Activated CD4-positive, alpha-beta T cell treated with anti-CD3 and anti-CD28 coated beads, Interleukin-10, Interleukin-2, amounts not matched to agents 100 ng/mL and 50 ng/mL, durations not matched to agents 16 hours and 8 hours (primary cell): ENCODE measurements around the gene KCTD18.

ENCODE experiments used
- DNase-seq: peaks from one replicate; pipeline ENCODE4 v3.0.0-alpha.2; 2020

Gene KCTD18

DNA sequence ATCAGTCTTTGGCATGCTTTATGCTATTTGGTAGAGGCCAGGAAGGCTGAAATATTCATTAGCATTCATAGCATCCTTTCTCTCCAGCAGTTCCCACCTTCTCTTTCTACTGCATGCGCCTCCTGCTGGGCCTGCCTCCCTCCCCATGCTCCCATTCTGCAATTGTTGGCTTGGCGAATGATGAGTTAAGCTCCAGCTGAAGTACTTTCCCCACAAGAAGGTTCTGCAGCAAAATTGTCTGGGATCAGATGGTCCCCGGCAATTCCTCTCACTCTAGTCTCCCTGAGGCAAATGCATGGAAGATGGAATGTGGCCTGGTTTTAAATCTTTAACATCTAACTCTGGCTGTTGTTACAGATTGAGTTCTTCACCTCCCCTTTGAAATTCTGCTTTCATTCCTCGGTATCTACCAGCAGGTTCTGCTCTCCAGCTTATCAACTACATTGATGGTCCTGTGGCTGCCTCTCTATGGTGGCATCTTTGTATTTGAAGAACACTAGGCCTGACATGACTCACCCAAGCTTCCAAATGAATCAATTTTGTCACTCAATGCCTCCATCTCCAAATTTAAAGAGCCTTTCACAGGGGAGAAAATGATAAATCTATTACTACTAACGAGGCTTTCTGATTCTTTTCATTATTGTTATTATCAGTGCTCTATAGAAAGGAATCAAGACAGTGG is 55.9 kb downstream of the KCTD18 start:
- DNase-seq = peak; percentile 79

DNA sequence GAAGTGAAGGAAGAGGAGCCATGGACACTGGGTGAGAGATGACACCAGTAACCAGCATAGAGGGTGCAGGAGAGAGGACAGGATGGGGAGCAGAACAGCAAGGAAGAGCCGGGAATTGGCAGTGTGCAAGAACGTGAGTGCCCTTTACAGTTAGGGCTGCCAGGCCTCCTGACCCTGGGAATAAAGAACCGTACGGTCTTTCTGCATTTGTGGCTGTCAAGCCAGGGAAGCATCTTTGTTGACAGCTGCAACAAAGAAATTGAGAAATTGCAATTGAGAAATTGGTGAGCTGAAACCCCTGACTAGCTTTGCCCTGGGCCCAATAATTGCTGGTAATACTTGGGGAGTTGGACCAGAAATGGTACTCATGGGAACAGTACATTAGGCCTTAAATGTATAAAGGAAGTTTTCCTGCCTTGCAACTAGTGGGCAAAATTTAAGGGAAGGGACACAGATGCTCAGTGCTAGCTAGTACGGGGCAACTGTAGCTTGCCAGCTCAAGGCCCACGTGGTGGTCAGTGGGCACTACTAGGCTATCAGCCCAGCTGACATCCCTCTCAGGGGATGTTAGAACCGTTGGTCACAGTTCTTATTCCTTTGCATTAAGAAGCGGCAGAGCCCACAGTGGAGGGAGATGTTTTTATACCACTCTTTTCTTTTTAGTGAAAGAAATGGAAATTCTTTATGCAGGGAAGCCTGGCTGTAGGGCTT is 56.6 kb downstream of the KCTD18 start:
- no peak for DNase-seq

DNA sequence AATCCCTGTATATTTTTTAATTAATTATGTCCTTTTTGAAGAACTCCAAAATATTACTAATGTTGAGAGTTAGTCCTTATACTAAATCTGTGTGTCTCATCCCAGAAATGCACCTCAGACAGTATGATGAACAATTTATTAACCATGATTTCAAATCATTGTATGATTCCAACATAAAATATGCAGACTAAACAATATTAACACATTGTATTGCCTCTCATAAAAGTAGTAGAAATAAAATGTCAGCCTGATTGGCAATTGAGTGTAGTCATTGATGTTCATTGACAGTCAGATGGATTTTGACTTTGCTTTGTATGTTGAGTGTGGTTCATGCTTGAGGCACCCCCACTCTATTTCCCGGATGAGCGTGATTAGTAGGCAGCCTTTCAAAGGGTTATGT is 57.5 kb downstream of the KCTD18 start:
- DNase-seq = no peak

DNA sequence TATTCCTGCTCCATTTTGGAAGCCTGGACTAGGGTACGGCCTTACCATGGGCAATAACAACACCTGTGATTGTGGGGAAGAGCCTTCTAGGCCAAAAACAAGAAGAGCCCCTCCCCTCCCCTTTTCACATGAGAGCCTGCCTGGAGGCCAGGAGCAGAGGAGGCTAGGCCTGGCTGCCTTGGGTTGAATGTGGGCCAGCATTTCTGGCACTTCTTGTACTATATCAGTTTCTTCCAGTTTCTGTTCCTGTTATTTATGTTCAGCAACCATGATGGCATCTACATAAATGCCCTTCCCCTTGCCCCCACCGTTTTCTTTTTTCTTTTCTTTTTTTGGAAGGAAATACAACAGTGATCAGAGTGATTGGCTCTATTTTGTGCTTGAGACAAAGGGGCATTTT is 58.4 kb downstream of the KCTD18 start:
- DNase-seq = no peak

DNA sequence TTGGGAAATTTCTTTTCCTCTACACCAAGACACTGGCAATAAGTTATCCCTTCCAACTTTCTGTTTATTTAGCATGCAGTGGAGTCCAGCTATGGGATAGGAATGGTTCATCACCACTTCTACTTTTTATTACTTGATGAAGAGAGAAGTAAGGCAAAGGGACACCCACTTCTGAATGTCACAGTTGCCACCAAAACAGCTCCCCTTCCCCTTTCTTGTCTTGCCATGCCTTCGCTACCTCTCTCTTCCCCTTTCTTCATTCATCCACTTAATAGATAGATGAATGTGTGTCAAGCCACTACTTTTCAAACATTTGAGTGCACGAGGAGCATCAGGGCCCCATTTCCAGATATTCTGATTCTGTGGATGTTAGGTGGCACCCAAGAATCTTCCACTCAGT is 59.6 kb downstream of the KCTD18 start:
- no peak for DNase-seq

DNA sequence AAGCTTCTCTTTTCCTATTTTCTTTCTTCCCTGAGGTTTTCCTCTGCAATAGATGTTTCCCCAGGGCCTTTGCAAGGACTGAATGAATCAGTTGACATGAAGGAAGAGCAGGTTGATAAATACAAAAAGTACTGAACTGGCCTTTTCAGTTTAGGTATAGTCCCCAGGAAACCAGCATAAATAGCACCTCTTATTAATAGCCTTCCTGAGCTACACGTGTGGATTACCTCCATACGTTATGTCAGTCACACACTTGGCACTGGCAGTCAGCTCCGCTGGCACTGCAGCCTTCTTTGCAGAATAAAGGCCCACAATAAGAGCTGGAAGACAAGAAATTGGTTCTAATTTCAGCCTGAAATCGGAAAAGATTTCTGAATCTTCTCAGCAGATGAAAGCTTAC is 60.7 kb downstream of the KCTD18 start:
- peak; percentile 23 for DNase-seq

DNA sequence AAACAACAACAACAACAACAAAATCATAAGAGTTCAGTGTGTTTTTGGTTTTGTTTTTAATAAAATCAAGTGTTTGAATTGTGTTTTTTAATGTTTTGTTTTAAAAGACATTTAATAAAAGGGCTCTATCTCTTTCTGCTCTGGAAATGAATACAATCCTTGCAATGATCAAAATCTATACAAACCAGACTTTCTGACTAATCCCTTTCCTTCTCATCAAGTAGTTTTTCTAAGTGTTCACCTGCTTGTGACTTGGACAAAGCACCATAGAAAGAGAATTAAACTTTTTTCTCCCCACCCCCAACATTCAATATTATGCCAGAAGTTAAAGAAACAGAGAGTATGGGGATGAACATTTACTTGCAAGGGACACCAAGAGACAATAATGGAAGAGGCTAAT is 61.4 kb downstream of the KCTD18 start:
- peak; percentile 55 for DNase-seq

DNA sequence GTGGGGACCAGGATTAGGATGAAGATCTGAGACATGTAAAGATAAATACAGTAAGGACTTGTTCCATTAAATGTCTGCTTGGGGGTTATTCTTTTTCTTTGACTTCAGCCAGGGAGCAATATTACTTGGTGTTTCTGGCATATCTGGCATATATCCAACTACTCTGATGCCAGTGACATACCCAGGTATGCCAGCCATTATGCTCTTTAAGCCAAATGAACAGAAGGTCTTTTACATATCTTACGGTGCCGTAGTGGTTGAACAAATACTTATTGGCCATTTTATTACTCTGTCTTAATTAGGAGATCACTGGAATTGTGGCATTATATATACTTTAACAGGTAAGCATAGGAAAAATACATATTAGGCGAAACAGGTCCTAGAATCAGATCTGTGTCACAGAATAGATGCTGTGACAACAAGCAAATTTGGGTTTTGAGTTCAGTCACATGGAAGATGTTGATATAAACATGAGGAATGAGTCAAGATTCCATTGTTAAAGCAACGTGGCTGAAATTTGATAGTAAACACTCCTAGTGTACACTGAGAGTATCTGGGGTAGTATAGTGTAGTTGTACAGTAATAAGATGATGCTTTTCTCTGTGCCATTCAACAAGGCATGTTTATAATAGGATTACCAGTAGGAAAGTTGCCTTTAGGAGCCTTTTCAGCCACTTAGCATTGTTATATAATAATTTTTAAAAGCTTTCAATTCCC is 62.6 kb downstream of the KCTD18 start:
- DNase-seq = peak; percentile 11

DNA sequence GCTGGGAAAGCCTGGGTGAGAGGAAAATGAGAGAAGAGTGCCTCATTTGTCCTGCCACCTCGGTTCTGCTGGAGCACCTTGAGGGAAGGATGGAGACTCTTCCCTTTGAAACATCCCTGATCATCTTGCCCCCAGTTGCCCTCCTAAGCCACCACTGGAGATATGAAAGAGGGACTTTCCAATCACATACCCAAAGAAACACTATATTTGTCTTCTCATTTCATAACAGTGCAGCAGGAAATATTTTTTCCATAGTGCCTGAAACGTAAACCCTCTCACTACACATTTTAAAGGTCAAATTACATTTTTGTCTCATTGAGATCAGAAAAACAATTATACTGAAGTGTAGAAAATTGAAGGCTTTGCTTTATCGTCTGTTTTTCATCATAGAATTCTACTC is 63.3 kb downstream of the KCTD18 start:
- no peak for DNase-seq

DNA sequence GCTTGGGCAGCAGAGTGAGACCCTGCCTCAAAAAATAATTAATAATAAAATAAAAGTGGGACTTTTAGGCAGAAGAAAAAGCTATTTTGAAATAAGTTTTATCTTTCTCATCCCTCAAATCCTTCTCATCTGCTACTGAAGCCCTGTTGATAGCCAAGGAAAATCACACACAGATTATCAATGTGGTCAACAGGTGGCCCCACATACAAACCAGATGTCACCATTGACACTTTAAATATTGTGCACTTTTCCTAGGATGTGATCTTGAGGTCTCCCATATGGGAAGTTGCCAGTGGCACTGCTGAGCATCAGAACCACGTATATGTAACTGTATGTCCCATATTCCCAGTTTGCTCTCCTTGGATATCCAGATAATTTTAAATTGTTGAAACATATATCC is 64.6 kb downstream of the KCTD18 start:
- DNase-seq = no peak

DNA sequence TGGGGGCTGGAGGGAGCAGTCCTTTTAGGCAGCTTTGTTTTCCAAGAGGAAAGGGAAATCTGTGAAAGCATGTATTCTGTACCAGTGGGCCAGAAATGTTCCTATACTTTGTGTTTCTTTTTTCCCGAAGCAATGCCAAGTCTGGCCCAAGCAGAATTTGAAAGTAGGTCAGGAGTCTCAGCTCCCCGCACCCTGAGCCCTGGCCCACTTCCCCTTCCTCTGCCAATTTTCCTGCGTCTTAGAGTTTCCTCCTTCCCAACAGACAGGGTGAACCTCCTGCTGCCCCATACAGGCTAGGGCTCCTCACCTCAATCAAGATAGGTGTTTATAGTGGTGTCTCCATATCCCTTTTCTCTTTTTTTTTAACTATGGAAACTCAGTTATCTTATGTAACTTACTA is 65.3 kb downstream of the KCTD18 start:
- DNase-seq = no peak

DNA sequence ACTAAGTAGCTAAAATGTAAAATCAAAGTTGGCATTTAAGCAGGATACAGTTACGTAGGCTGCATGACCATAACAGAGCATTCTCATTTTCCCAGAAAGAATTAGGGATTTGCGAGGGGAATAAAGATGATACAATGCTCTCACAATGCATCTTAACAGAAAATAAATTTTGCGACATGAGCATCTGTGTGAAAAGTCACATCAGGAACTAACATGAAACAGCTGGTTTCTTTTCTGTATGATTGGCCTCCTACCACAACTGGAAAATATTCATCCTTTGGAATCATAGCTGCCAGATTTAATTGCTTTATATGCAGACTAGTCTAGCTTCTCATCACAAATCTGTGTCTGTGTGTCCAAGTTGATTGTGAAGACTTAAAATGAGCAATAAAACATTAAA is 66.0 kb downstream of the KCTD18 start:
- no peak for DNase-seq

DNA sequence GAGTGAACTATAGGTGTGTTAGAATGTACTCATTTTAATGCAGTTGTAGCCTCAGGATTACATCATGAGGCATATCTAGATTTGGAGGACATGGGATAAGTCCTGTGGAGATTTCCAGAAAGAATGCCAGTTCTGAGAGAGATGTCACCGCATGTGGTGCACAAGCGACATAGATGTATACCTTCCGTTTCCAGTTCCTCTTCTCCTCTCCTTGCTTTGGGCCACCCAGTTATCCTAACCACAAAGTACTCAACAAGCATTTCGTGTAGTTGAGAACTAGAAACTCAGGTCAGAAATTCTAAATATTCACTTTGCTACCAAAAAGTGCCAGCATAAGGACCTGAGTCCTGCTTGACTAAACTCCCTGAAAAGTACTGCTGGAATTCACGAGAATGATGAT is 66.5 kb downstream of the KCTD18 start:
- no peak for DNase-seq

DNA sequence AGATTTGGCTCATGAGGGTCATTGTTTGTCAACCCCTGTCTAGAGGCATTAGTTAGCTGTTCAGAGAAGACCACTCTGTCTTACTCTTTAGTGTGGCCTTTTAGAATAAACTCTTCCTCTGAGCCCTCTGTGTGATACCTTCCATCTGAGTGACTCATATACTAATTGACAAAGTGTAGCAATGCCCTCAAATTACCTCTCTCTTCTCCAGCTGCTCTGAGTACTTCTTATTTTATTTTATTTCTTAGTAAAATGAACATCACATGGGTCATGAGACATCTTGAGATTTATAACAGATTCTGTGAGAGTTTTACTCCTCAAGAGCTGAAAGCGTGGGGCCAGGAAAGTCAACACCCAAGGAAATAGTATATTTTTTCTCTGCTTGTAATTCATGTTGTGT is 67.4 kb downstream of the KCTD18 start:
- no peak for DNase-seq

DNA sequence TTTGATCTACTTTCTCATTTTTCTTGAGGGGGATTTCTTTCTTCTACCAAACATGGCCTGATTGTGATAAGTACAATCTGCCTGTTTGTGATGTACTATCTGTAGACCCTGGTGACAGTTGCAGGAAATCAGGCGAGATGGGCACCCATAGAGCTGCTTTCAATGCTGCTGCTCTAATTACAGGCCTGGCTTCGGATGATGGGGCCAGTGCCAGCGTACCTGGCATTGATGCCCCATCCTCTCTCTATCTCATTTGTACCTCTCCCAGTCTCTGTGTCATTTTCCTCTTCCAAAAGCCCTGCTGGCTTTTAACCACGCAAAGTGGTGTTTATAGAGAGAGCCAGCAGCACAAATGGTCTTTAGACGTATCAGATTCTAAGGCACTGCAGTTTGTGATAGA is 69.9 kb downstream of the KCTD18 start:
- DNase-seq = no peak
